H1 (cell line): ENCODE measurements around the gene ZNF750. TPM values are rescaled to one million over a fixed set of nuclear protein-coding genes. Genes with fewer than 3 reads are reported as not detected.

ENCODE experiments used
- CTCF ChIA-PET: fragments of 300-600 bp; sonication (Branson Sonifier 250); formaldehyde crosslinking; loops from one replicate; lab custom pipeline; 2021; ENCODE audit not compliant: partially characterized antibody; lab: Charles Lee
- POLR2A ChIA-PET: fragments of 300-600 bp; sonication (Branson Sonifier 250); formaldehyde crosslinking; loops from one replicate; lab custom pipeline; 2021; ENCODE audit warnings: inconsistent platforms; ENCODE audit not compliant: partially characterized antibody; lab: Charles Lee
- DNase-seq, 2 experiments: peaks; one replicate each; pipeline versions ENCODE4 v3.0.0 to v3.0.0-alpha.2; 2010 to 2022; ENCODE audit warnings: low spot score in 2 of 2, low read depth in 1 of 2, mixed read lengths in 1 of 2
- FAIRE-seq: peaks from 2 replicates; lab custom pipeline; 2011; peaks lifted over from hg19 to GRCh38; lab: Jason Lieb, UNC
- H2AFZ ChIP-seq: 2 replicates; pipeline ENCODE4 v1.8.1; 2012; ENCODE audit warnings: low read length, inconsistent platforms
- H2AK5ac ChIP-seq: 2 replicates; pipeline ENCODE4 v1.6.1; 2013; ENCODE audit warnings: low read depth, low read length
- H2BK120ac ChIP-seq: replicated peaks from 2 replicates; pipeline ENCODE3; 2013; ENCODE audit warnings: low read depth, low read length, inconsistent platforms
- H2BK12ac ChIP-seq: 2 replicates; pipeline ENCODE4 v1.6.1; 2013; ENCODE audit warnings: low read depth, low read length
- H2BK15ac ChIP-seq: 2 replicates; pipeline ENCODE4 v1.6.1; 2013; ENCODE audit warnings: low read length
- H2BK20ac ChIP-seq: 2 replicates; pipeline ENCODE4 v1.6.1; 2013; ENCODE audit warnings: low read length
- H2BK5ac ChIP-seq: 2 replicates; pipeline ENCODE4 v1.6.1; 2013; ENCODE audit warnings: low read depth, low read length
- H3K14ac ChIP-seq: 2 replicates; pipeline ENCODE4 v1.6.1; 2013; ENCODE audit warnings: inconsistent platforms; ENCODE audit not compliant: insufficient read length
- H3K18ac ChIP-seq: 2 replicates; pipeline ENCODE4 v1.6.1; 2013; ENCODE audit warnings: low read length; ENCODE audit errors: extremely low read depth
- H3K23ac ChIP-seq: 2 replicates; pipeline ENCODE4 v1.6.1; 2013; ENCODE audit warnings: inconsistent platforms; ENCODE audit not compliant: insufficient read length
- H3K23me2 ChIP-seq: 2 replicates; pipeline ENCODE4 v1.6.1; 2013; ENCODE audit warnings: low read depth, low read length
- H3K27ac ChIP-seq: 2 replicates; pipeline ENCODE4 v1.6.1; 2011; ENCODE audit warnings: low read depth, low read length, inconsistent platforms
- H3K27me3 ChIP-seq, 4 experiments: replicated peaks in 1 of 4; 1 replicate in 1 of 4; 2 replicates in 3 of 4; pipeline versions ENCODE4 v1.6.1 to v1.8.1; 2011 to 2013; ENCODE audit warnings: low read length in 3 of 4, mild to moderate bottlenecking in 3 of 4, inconsistent platforms in 2 of 4, mixed read lengths in 2 of 4, moderate library complexity in 1 of 4; ENCODE audit not compliant: control insufficient read depth in 3 of 4, insufficient read depth in 3 of 4; ENCODE audit errors: extremely low read depth in 1 of 4
- H3K36me3 ChIP-seq, 4 experiments: 2 replicates each; pipeline versions ENCODE4 v1.6.1 to v1.8.1; 2011 to 2013; ENCODE audit warnings: mild to moderate bottlenecking in 4 of 4, low read length in 3 of 4, moderate library complexity in 2 of 4, control low read depth in 1 of 4, inconsistent platforms in 1 of 4; ENCODE audit not compliant: insufficient read depth in 4 of 4, control insufficient read depth in 2 of 4
- H3K4ac ChIP-seq: replicated peaks from 2 replicates; pipeline ENCODE3; 2013; ENCODE audit warnings: low read length, low read depth, mixed read lengths, inconsistent platforms; ENCODE audit not compliant: insufficient read length
- H3K4me1 ChIP-seq, 4 experiments: replicated peaks in 1 of 4; 1 replicate in 1 of 4; 2 replicates in 3 of 4; pipeline versions ENCODE4 v1.6.1 to v1.8.1; 2011 to 2013; ENCODE audit warnings: low read length in 3 of 4, inconsistent platforms in 2 of 4, mixed read lengths in 1 of 4; ENCODE audit not compliant: insufficient read depth in 4 of 4, control insufficient read depth in 3 of 4
- H3K4me2 ChIP-seq, 2 experiments: 2 replicates each; pipeline versions ENCODE4 v1.6.1 to v1.8.1; 2011 to 2013; ENCODE audit warnings: low read depth in 2 of 2, low read length in 2 of 2, control low read depth in 1 of 2, inconsistent platforms in 1 of 2, mild to moderate bottlenecking in 1 of 2; ENCODE audit not compliant: insufficient read depth in 1 of 2
- H3K4me3 ChIP-seq, 4 experiments: fragments of 200-600, 300-600 bp in 1 of 4; sonication (generic), shearing (Covaris generic), sonication (Bioruptor Twin) in 1 of 4; 2 replicates each; pipeline versions ENCODE4 v1.5.1 to v1.8.1; 2011 to 2016; ENCODE audit warnings: low read length in 4 of 4, low read depth in 3 of 4, control low read depth in 2 of 4, inconsistent platforms in 2 of 4, mild to moderate bottlenecking in 2 of 4, mixed read lengths in 1 of 4, moderate library complexity in 1 of 4; ENCODE audit not compliant: insufficient read depth in 2 of 4; ENCODE audit errors: extremely low read depth in 1 of 4
- H3K56ac ChIP-seq: replicated peaks from 2 replicates; pipeline ENCODE3; 2013; ENCODE audit warnings: low read depth, mild to moderate bottlenecking, mixed read lengths, low read length, inconsistent platforms; ENCODE audit not compliant: insufficient read length
- H3K79me1 ChIP-seq: 2 replicates; pipeline ENCODE4 v1.6.1; 2013; ENCODE audit warnings: low read depth, low read length, control low read depth
- H3K79me2 ChIP-seq, 2 experiments: 2 replicates each; pipeline versions ENCODE4 v1.6.1 to v1.8.1; 2012 to 2013; ENCODE audit warnings: low read length in 2 of 2, mild to moderate bottlenecking in 2 of 2, inconsistent platforms in 1 of 2; ENCODE audit not compliant: insufficient read depth in 2 of 2, control insufficient read depth in 1 of 2
- H3K9ac ChIP-seq, 4 experiments: replicated peaks in 1 of 4; 1 replicate in 1 of 4; 2 replicates in 3 of 4; pipeline versions ENCODE4 v1.6.1 to v1.8.1; 2011 to 2013; ENCODE audit warnings: low read depth in 3 of 4, low read length in 3 of 4, control low read depth in 2 of 4, mild to moderate bottlenecking in 2 of 4, moderate library complexity in 2 of 4, inconsistent platforms in 1 of 4; ENCODE audit errors: extremely low read depth in 1 of 4
- H3K9me3 ChIP-seq, 2 experiments: 2 replicates each; pipeline versions ENCODE4 v1.6.1 to v1.8.1; 2012 to 2013; ENCODE audit warnings: mild to moderate bottlenecking in 2 of 2, moderate library complexity in 2 of 2, control low read depth in 1 of 2, inconsistent platforms in 1 of 2, low read depth in 1 of 2, low read length in 1 of 2, mixed read lengths in 1 of 2; ENCODE audit not compliant: insufficient read depth in 2 of 2
- H4K20me1 ChIP-seq, 2 experiments: replicated peaks in 1 of 2; 2 replicates each; pipeline versions ENCODE3 to v1.8.1; 2011 to 2013; ENCODE audit warnings: inconsistent platforms in 2 of 2, low read length in 2 of 2, mild to moderate bottlenecking in 1 of 2; ENCODE audit not compliant: insufficient read depth in 2 of 2, control insufficient read depth in 1 of 2
- H4K5ac ChIP-seq: 2 replicates; pipeline ENCODE4 v1.6.1; 2013; ENCODE audit warnings: low read length, low read depth, mixed read lengths, inconsistent platforms; ENCODE audit not compliant: insufficient read length
- H4K8ac ChIP-seq: 2 replicates; pipeline ENCODE4 v1.8.0; 2013; ENCODE audit warnings: mild to moderate bottlenecking, moderate library complexity, low read length, inconsistent platforms; ENCODE audit not compliant: insufficient read depth; ENCODE audit errors: extremely low read depth
- H4K91ac ChIP-seq: replicated peaks from 2 replicates; pipeline ENCODE3; 2013; ENCODE audit warnings: low read length, mixed read lengths, inconsistent platforms; ENCODE audit not compliant: insufficient read length
- RFX5 ChIP-seq: IDR thresholded peaks from 2 replicates; pipeline ENCODE4 v1.6.1; 2011; ENCODE audit warnings: low read depth, low read length, improper control_type of control experiment, borderline replicate concordance
- USF2 ChIP-seq: IDR thresholded peaks from 2 replicates; pipeline ENCODE4 v1.6.1; 2011; ENCODE audit warnings: low read length, improper control_type of control experiment
- WGBS, 2 experiments: shearing (Covaris generic) in 1 of 2; methylation state at CpG; one replicate each; pipeline versions ENCODE4 v1.1.6 to v1.1.7; 2013 to 2015; ENCODE audit warnings: low lambda C conversion rate in 2 of 2, mixed read lengths in 2 of 2, inconsistent platforms in 1 of 2, low coverage in 1 of 2, missing lambda C conversion rate in 1 of 2; ENCODE audit not compliant: insufficient replicate concordance in 2 of 2, insufficient coverage in 1 of 2, insufficient read length in 1 of 2; ENCODE audit errors: extremely low coverage in 1 of 2, missing lambda C conversion rate in 1 of 2; 5-methylcytosine and 5-hydroxymethylcytosine counted together
- polyA plus RNA-seq, 7 experiments: library from polyadenylated mRNA; depleted of rRNA in 3 of 7; stranded (reverse) in 5 of 7; unstranded in 2 of 7; fragments of >200 nt in 5 of 7; fragments of 200-250 nt in 2 of 7; gene quantifications; 1 replicate in 5 of 7; 2 replicates in 1 of 7; 4 replicates in 1 of 7; pipeline versions ENCODE4 v1.2.1 to v1.2.3, GENCODE V29; 2011 to 2013; ENCODE audit warnings: missing spikeins in 2 of 7, mixed read lengths in 2 of 7
- total RNA-seq: library from RNA; stranded (reverse); fragmentation: NEBNext Ultra II Directional; extraction: Animal tissue kit (Norgen Biotek cat#: 25700); gene quantifications from 2 replicates; pipeline ENCODE4 v1.2.1, GENCODE V29; 2021

Gene ZNF750
- total and polyA plus RNA-seq, 2 of the 8 experiments (the other 6 are each of a cell fraction or from before 2014, with no cell fraction given) = not detected

- DNase-seq = no peak
- Histone ChIP-seq H3K9me3 (no peaks in the 10 kb centered on the region), H2AFZ (no peak overlapping the region), H3K9ac (no peak overlapping the region), H3K27me3 (no peaks in the 10 kb centered on the region), H3K4me2 (no peak overlapping the region), H4K91ac (no peak overlapping the region), H2BK15ac (no peak overlapping the region), H3K27ac (no peak overlapping the region), H4K8ac (no peak overlapping the region), H3K23me2 (no peaks in the 10 kb centered on the region), H2BK20ac (no peak overlapping the region), H4K20me1 (peaks cover 5 to 26% of the 10 kb centered on the region in 2 experiments), H3K23ac (no peak overlapping the region), H3K56ac (no peak overlapping the region), H4K5ac (no peak overlapping the region), H3K4ac (no peak overlapping the region), H2BK12ac (no peak overlapping the region), H3K14ac (no peak overlapping the region), H2BK5ac (no peak overlapping the region), H3K4me1 (peaks cover 0 to 8% (median 2%) of the 10 kb centered on the region in 4 experiments; a peak in 2 of 7 replicates), H3K4me3 (no peak overlapping the region), H2BK120ac (no peak overlapping the region), H3K18ac (no peak overlapping the region), H3K79me2 (peaks cover 0 to 12% of the 10 kb centered on the region in 2 experiments; a peak in 1 of 4 replicates), H3K79me1 (peaks cover 15% of the 10 kb centered on the region), H3K36me3 (no peaks in the 10 kb centered on the region), H2AK5ac (no peak overlapping the region)
- ChIA-PET CTCF (interaction anchor here (1.9 kb wide), 1 partner anchor 8 kb away, joined by 5 read pairs; no protein-coding TSS in a partner anchor), POLR2A (no interaction called here)
- 95% methylated on average over 4 of the region's 8 CpGs; no CpG with 5 or more reads in 1 of the 2 experiments for WGBS, 2 experiments
- no peak for FAIRE-seq
- TF ChIP-seq RFX5 (no peak), USF2 (no peak)
Measured at GRCh38 chr17:82862191-82862590, 22.4 kb upstream of the ZNF750 start.
